Left ventricle myocardium inferior (tissue), 1 donor: Measurements from ENCODE around the gene RER1. TPM values are rescaled to one million over a fixed set of nuclear protein-coding genes. Genes with fewer than 3 reads are reported as not detected.

Experiments used
- DNase-seq: peaks from one replicate; pipeline ENCODE4 v3.0.0-alpha.2; 2020
- H3K27ac ChIP-seq: fragments of 200-600 bp; replicated peaks from 2 replicates; pipeline ENCODE4 v1.8.0; 2021
- H3K27me3 ChIP-seq: fragments of 200-600 bp; 2 replicates; pipeline ENCODE4 v1.8.0; 2021; ENCODE audit warnings: low read depth
- H3K36me3 ChIP-seq: fragments of 200-600 bp; 2 replicates; pipeline ENCODE4 v1.8.0; 2021
- H3K4me1 ChIP-seq: fragments of 200-600 bp; 2 replicates; pipeline ENCODE4 v1.8.0; 2021
- H3K4me3 ChIP-seq: fragments of 200-600 bp; 2 replicates; pipeline ENCODE4 v1.8.0; 2021; ENCODE audit warnings: mild to moderate bottlenecking, moderate library complexity
- H3K9me3 ChIP-seq: fragments of 200-600 bp; replicated peaks from 2 replicates; pipeline ENCODE4 v1.8.0; 2021
- intact Hi-C: fragments of 100-400 bp; cut with micrococcal nuclease; formaldehyde crosslinking; loops from one replicate; pipeline ENCODE4 v1.11.0; 2022
- total RNA-seq: library from RNA; stranded (reverse); fragmentation: NEBNext Ultra II Directional; extraction: Animal tissue kit (Norgen Biotek cat#: 25700); gene quantifications from one replicate; pipeline ENCODE4 v1.2.1, GENCODE V29; 2021
- TF ChIP-seq, protein P1 (sequence below): fragments of 200-600 bp; IDR thresholded peaks from 2 replicates; pipeline ENCODE4 v1.8.0; 2021; ENCODE audit warnings: antibody characterized with exemption, mild to moderate bottlenecking, borderline replicate concordance
- donor health status: DM: no; HTN: yes; CAD: no; lungs with severe emphysema.

Gene RER1
- total RNA-seq, 1 donor from 2014 or later = 80.5 TPM

DNA sequence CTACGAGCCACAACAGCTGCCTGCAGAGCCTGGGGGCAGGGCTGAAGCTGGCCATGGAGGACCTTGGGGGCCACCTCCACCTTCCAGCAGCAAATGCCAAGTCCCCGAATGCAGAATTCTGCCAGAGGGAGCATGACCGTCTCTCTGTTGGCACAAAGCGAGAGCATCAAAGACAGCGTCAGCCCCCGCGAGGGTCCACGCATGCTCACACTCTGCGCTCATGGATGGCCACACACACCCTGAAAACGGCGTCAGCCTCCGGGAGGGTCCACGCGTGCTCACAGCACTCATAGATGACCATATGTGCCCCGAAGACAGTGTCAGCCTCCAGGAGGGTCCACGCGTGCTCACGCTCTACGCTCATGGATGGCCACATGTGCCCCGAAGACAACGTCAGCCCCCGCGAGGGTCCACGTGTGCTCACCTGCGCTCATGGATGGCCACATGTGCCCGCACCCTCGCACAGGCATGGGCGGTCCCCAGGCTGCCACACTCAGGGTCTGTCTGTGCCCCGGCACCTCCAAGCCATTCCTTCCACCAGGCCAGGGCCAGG is 46.8 kb upstream of the RER1 start:
- H3K9me3 ChIP-seq = no peaks in the 10 kb centered on the region
- intact Hi-C loops = no loop called here
- no peaks in the 10 kb centered on the region for H3K4me1 ChIP-seq
- no peak overlapping the region for H3K27ac ChIP-seq
- H3K36me3 ChIP-seq = no peaks in the 10 kb centered on the region
- peak; percentile 11 for DNase-seq
- TF ChIP-seq, protein P1, sequence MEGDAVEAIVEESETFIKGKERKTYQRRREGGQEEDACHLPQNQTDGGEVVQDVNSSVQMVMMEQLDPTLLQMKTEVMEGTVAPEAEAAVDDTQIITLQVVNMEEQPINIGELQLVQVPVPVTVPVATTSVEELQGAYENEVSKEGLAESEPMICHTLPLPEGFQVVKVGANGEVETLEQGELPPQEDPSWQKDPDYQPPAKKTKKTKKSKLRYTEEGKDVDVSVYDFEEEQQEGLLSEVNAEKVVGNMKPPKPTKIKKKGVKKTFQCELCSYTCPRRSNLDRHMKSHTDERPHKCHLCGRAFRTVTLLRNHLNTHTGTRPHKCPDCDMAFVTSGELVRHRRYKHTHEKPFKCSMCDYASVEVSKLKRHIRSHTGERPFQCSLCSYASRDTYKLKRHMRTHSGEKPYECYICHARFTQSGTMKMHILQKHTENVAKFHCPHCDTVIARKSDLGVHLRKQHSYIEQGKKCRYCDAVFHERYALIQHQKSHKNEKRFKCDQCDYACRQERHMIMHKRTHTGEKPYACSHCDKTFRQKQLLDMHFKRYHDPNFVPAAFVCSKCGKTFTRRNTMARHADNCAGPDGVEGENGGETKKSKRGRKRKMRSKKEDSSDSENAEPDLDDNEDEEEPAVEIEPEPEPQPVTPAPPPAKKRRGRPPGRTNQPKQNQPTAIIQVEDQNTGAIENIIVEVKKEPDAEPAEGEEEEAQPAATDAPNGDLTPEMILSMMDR = no peak
- no peak overlapping the region for H3K4me3 ChIP-seq
- H3K27me3 ChIP-seq = no peaks in the 10 kb centered on the region

DNA sequence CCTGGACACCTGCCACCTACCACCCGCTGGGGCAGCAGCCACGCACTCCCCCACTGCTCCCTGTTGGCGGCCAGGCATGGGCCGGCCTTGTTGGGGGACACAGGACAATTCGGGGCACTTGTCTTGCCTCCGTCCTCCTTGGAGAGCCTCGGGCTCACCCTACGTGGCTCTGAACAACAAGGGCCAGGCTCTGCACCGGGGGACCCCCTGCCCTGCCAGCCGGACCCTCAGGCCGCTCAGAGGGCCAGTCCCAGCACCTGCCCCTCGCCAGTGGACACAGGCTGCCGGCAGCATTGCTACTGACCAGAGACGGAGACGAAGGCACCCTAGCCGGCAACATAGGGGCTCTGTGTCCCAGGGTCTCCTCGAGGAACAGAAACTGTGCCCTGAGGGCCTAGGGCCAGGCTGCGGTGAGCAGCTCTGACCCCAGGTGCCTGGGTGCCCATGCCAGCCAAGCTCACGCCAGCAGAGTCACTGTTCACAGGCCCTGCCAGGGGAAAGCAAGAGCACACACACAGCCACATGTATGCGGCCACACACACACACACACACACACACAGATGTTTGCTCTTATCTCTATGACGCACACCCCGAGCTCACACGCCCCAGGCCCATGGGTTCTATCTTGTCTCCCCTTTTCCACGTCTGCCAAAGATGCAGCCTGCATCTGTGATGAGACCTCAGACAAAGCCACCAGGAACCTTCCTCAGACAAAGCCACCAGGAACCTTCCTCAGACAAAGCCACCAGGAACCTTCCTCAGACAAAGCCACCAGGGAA is 46.2 kb upstream of the RER1 start:
- TF ChIP-seq, protein P1 = no peak
- Histone ChIP-seq H3K9me3 (no peaks in the 10 kb centered on the region), H3K4me3 (no peak overlapping the region), H3K27ac (no peak overlapping the region), H3K4me1 (no peaks in the 10 kb centered on the region), H3K36me3 (no peaks in the 10 kb centered on the region), H3K27me3 (no peaks in the 10 kb centered on the region)
- no peak for DNase-seq
- intact Hi-C loops = no loop called here

DNA sequence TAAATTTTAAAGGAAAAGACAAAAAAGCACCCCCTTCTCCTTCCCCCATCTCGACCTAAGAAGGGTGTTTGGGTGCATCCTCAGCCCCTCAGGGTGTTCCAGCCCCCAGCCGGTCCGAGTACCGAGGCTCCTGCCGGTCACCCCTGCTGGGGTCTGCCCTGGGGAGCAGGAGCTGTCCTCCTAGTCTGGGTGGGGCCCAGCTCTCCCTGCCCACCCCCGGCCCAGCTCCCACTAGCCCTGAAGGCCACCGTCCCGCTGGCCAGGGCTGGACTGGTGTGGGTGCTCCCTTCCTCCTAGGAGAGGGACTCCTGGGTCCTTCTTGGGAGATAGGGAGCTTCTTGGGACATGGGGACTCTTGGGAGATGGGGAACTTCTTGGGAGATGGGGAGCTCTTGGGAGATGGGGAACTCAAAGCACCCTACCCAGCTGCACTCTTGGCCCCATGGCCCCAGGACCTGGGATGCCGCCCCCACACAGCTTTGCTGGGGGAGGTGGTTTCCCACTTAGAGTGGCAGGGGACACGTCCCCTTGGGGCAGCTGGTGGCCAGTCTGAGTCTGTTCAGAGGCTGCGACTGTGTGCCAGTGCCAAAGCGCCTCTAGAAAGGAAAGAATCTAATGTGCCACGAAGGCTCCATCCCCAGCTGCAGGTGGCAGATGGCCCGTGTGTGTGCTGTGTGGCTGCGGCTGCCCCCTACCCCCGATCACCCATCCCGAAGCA is 44.8 kb upstream of the RER1 start:
- H3K9me3 ChIP-seq = no peaks in the 10 kb centered on the region
- H3K27me3 ChIP-seq = no peaks in the 10 kb centered on the region
- no peaks in the 10 kb centered on the region for H3K36me3 ChIP-seq
- peak; percentile 6 for DNase-seq
- no peak overlapping the region for H3K27ac ChIP-seq
- H3K4me1 ChIP-seq = no peaks in the 10 kb centered on the region
- intact Hi-C loops = no loop called here
- no peak overlapping the region for H3K4me3 ChIP-seq
- TF ChIP-seq, protein P1 = no peak

DNA sequence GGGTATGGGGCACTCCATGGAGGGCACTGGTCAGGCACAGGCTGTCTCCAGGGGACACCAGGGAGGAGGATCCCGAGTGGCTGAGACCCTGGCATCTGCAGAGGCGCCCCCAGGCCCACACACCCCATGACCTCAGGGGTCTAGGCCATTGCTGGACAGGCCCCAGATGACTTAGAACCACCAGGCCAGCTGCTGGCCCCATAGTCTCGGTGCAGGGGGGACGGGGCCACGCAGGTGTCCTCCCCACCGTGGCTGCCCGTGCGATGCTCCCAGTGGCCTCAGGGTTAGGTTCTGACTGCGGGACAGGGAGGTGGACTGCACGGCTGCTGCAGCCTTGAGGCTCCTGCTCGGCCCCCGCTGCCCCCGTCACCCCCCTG is 44.2 kb upstream of the RER1 start:
- intact Hi-C loops = no loop called here
- Histone ChIP-seq H3K36me3 (no peaks in the 10 kb centered on the region), H3K9me3 (no peaks in the 10 kb centered on the region), H3K27me3 (no peaks in the 10 kb centered on the region), H3K4me3 (no peak overlapping the region), H3K4me1 (no peaks in the 10 kb centered on the region), H3K27ac (no peak overlapping the region)
- TF ChIP-seq, protein P1 = no peak
- DNase-seq = peak; percentile 7

DNA sequence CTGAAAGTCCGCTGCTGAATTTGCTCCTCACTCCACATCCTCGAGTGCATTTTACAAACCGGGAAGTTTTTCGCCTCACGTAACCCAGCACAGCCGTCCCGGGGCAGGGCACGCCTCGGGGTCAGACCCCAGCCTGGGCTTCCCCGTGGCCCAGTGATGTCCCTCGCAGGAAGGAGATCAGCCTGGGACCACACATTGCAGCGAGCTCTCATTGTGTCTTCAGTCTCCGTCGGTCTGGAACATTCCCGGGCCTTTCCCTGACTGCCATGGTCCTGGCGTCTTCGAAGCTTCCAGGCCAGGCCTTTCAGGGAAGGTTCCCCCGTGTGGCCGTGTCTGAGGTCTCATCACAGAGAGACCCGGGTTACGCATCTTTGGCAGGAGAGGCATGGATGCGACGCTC is 43.7 kb upstream of the RER1 start:
- intact Hi-C loops = no loop called here

More for the DNA sequence above, 43.7 kb upstream of the RER1 start:
- Histone ChIP-seq H3K4me3 (no peak overlapping the region), H3K27ac (no peak overlapping the region), H3K36me3 (no peaks in the 10 kb centered on the region), H3K4me1 (peaks cover 3% of the 10 kb centered on the region), H3K9me3 (no peaks in the 10 kb centered on the region), H3K27me3 (no peaks in the 10 kb centered on the region)
- no peak for DNase-seq
- TF ChIP-seq, protein P1 = no peak
